K562 (cell line): Measurements from ENCODE around the gene VIT. TPM values are rescaled to one million over a fixed set of nuclear protein-coding genes. Genes with fewer than 3 reads are reported as not detected.

ENCODE experiments used
- ATAC-seq: fragments of 200-7000 bp; cut with Tn5 transposase; 3 replicates; pipeline ENCODE4 v1.9.1; 2020; ENCODE audit warnings: moderate library complexity
- BruUV-seq: library from RNA; stranded (reverse); fragments of 400-500 nt; replicated peaks from 2 replicates; lab custom pipeline; 2021; lab: Mats Ljungman, UMichigan
- CTCF ChIA-PET: fragments of 300-600 bp; formaldehyde crosslinking; extraction: SDS; loops from one replicate; lab custom pipeline; 2021; ENCODE audit warnings: low intra/inter-chr PET ratio; lab: Yijun Ruan, JAX
- POLR2A ChIA-PET: fragments of 300-600, 350-650 bp; sonication (Branson Sonifier 250); formaldehyde crosslinking; extraction: SDS; loops from one replicate; lab custom pipeline; 2021; ENCODE audit warnings: antibody characterized with exemption, inconsistent platforms; lab: Yijun Ruan, JAX
- DNase-seq, 4 experiments: peaks; one replicate each; pipeline versions ENCODE4 v3.0.0 to v3.0.0-alpha.2; 2011 to 2018; ENCODE audit warnings: low spot score in 3 of 4, mixed read lengths in 3 of 4; ENCODE audit errors: extremely low read depth in 1 of 4
- FAIRE-seq: peaks from 2 replicates; lab custom pipeline; 2011; peaks lifted over from hg19 to GRCh38; lab: Jason Lieb, UNC
- H2AFZ ChIP-seq: 2 replicates; pipeline ENCODE4 v1.6.0; 2011; ENCODE audit warnings: low read depth, low read length, control low read depth, inconsistent platforms
- H3K27ac ChIP-seq: fragments of 200-600 bp; 3 replicates; pipeline ENCODE4 v1.8.0; 2011; ENCODE audit warnings: low read depth, mild to moderate bottlenecking, control low read depth, inconsistent platforms, low read length, moderate library complexity, mixed read lengths; ENCODE audit errors: extremely low read depth
- H3K27me3 ChIP-seq, 2 experiments: fragments of 300-600 bp in 1 of 2; 2 replicates in 1 of 2; 3 replicates in 1 of 2; pipeline versions ENCODE4 v1.6.0 to v1.8.0; 2011; ENCODE audit warnings: inconsistent platforms in 2 of 2, low read length in 2 of 2, mild to moderate bottlenecking in 1 of 2, mixed read lengths in 1 of 2, moderate library complexity in 1 of 2; ENCODE audit not compliant: control insufficient read depth in 2 of 2, insufficient read depth in 2 of 2
- H3K36me3 ChIP-seq: fragments of 300-600 bp; 3 replicates; pipeline ENCODE4 v1.8.0; 2011; ENCODE audit warnings: mild to moderate bottlenecking, low read length, inconsistent platforms; ENCODE audit not compliant: control insufficient read depth, insufficient read depth
- H3K4me1 ChIP-seq, 2 experiments: fragments of 200-600 bp in 1 of 2; replicated peaks in 1 of 2; 2 replicates in 1 of 2; 3 replicates in 1 of 2; pipeline versions ENCODE4 v1.5.1 to v1.8.0; 2011; ENCODE audit warnings: inconsistent platforms in 2 of 2, low read length in 2 of 2, mild to moderate bottlenecking in 1 of 2, mixed read lengths in 1 of 2, moderate library complexity in 1 of 2; ENCODE audit not compliant: control insufficient read depth in 2 of 2, insufficient read depth in 2 of 2
- H3K4me2 ChIP-seq: 2 replicates; pipeline ENCODE4 v1.6.1; 2011; ENCODE audit warnings: low read length, control low read depth, inconsistent platforms, mixed read lengths; ENCODE audit not compliant: insufficient read depth
- H3K4me3 ChIP-seq: fragments of 200-600 bp; sonication (generic), shearing (Covaris generic); 2 replicates; pipeline ENCODE4 v1.5.1; 2016; ENCODE audit warnings: control low read depth, inconsistent platforms
- H3K79me2 ChIP-seq: fragments of 200-600 bp; 3 replicates; pipeline ENCODE4 v1.8.0; 2011; ENCODE audit warnings: low read length, inconsistent platforms; ENCODE audit not compliant: control insufficient read depth, insufficient read depth
- H3K9ac ChIP-seq, 2 experiments: 2 replicates each; pipeline versions ENCODE4 v1.6.0 to v1.6.1; 2011; ENCODE audit warnings: low read depth in 2 of 2, low read length in 2 of 2, control low read depth in 1 of 2, inconsistent platforms in 1 of 2, mild to moderate bottlenecking in 1 of 2, mixed read lengths in 1 of 2; ENCODE audit not compliant: insufficient read depth in 1 of 2
- H3K9me1 ChIP-seq: one replicate; pipeline ENCODE4 v1.6.0; 2011; ENCODE audit warnings: inconsistent platforms, mild to moderate bottlenecking, low read length, moderate library complexity; ENCODE audit not compliant: control insufficient read depth, insufficient read depth
- H3K9me3 ChIP-seq: replicated peaks from 2 replicates; pipeline ENCODE4 v1.5.1; 2011; ENCODE audit warnings: low read depth, low read length, inconsistent platforms; ENCODE audit not compliant: control insufficient read depth, insufficient read depth
- H4K20me1 ChIP-seq: replicated peaks from 2 replicates; pipeline ENCODE4 v1.6.1; 2011; ENCODE audit warnings: low read length, inconsistent platforms, mixed read lengths; ENCODE audit not compliant: control insufficient read depth, insufficient read depth
- CCAR2 ChIP-seq: fragments of 200-400 bp; formaldehyde crosslinking; IDR thresholded peaks from 2 replicates; pipeline ENCODE4 v1.6.1; 2017; ENCODE audit warnings: mild to moderate bottlenecking, low read depth, low read length
- EWSR1 ChIP-seq: fragments of 450-650 bp; IDR thresholded peaks from 2 replicates; pipeline ENCODE4 v1.6.1; 2018; ENCODE audit warnings: borderline replicate concordance, mild to moderate bottlenecking, low read depth, moderate library complexity; ENCODE audit not compliant: partially characterized antibody
- NCOA1 ChIP-seq: fragments of 450-650 bp; IDR thresholded peaks from 2 replicates; pipeline ENCODE4 v1.6.1; 2016; ENCODE audit warnings: low read depth
- SMARCA4 ChIP-seq: fragments of 450-650 bp; IDR thresholded peaks from 2 replicates; pipeline ENCODE4 v1.6.1; 2016
- in situ Hi-C: fragments of 300-500 bp; cut with MboI; formaldehyde crosslinking; loops from 4 replicates; pipeline ENCODE4 v1.15.0; 2018; ENCODE audit warnings: inconsistent platforms, mixed read lengths
- intact Hi-C: fragments of 100-400 bp; cut with micrococcal nuclease; formaldehyde crosslinking; loops from 2 replicates; pipeline ENCODE4 v1.14.2; 2022
- polyA plus RNA-seq, 8 experiments: library from polyadenylated mRNA; depleted of rRNA in 4 of 8; stranded (reverse) in 5 of 8; unstranded in 3 of 8; fragments of >200 nt; fragmentation: Nextera tagmentation in 2 of 8; fragmentation: Illumina TruSeq in 1 of 8; extraction: Ambion mirVana in 2 of 8; extraction: Trizol in 1 of 8; gene quantifications; 2 replicates each; pipeline versions ENCODE4 v1.2.1 to v1.2.3, GENCODE V29; 2011 to 2014; ENCODE audit warnings: inconsistent platforms in 1 of 8, missing spikeins in 1 of 8
- total RNA-seq, 7 experiments: library from RNA; depleted of rRNA in 6 of 7; stranded (reverse); fragments of >200 nt in 6 of 7; fragmentation: Illumina TruSeq in 2 of 7; extraction: Trizol in 2 of 7; gene quantifications; 2 replicates each; pipeline versions ENCODE4 v1.2.1 to v1.2.3, GENCODE V29; 2011 to 2021; ENCODE audit warnings: low replicate concordance in 1 of 7
- TF ChIP-seq, protein P1 (sequence below): sonication (generic); formaldehyde crosslinking; IDR thresholded peaks from 2 replicates; pipeline ENCODE4 v1.8.0; 2023; ENCODE audit warnings: missing genetic modification reagents, mild to moderate bottlenecking, borderline replicate concordance

VIT gene
- total and polyA plus RNA-seq, 9 of the 15 experiments (the other 6 are each of a cell fraction or from before 2014, with no cell fraction given): not detected

DNA sequence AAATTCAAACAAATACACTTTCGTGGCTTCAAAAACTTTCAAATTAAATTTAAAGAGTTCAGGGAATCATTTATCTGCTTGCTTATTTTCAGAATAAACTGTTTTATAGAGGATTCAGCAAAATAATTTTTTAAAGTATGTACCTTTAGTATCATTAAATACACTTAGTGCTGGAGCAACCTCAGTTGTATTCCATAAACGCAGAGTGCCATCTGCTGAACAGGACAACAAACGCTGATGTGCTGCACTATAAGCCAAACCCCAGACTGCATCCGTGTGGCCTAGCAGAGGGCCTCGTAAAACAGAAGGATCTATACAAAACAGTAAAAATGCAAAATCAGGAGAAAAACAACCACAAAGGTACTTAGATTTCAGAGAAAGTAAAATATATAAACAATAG is 161.2 kb downstream of the VIT start (continued):
- TF ChIP-seq CCAR2: no peak

DNA sequence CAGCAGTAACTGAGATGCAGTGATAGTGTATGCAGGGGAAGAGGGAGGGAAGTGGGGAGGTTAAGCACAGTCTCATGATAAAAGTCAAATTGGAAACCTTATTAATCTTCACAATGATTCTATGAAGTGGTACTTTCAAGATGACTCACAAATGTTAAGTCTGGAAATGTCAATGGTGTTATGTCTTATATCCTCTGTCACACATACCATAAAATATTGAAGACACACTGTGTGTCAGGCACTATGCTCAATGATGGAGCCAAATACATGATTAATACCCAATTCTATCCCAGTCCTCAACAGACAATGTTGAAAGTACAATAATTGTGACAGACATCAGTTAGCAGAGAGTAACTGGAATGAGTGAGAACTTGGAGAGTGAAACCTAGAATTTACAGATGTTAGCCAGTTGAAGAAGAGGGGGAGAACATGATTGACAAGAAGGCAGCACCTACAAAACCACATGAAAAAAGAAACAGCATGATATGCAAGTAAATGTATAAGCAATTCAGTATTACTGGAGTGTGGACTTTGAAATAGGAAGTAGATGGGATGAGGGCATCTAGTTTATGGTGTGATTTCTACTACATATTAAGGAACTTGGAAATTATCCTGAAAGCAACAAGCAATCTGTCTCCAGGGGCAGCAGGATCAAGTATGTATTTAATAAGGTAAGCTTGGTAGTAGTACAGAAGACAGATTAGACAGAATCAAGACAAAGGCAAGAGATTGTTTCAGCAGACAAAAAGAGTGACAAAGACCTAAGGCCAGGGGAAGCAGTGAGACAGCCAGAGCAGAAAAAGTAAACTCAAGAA is 162.3 kb downstream of the VIT start:
- H4K20me1 ChIP-seq: no peaks in the 10 kb centered on the region
- ATAC-seq (no peak), FAIRE-seq (no peak), DNase-seq (no peak)
- no peaks in the 10 kb centered on the region for H3K27me3 ChIP-seq
- H3K9me1 ChIP-seq: no peaks in the 10 kb centered on the region
- H3K4me2 ChIP-seq: no peak overlapping the region
- H3K9me3 ChIP-seq: no peaks in the 10 kb centered on the region
- H3K79me2 ChIP-seq: no peaks in the 10 kb centered on the region
- ChIA-PET CTCF (no interaction called here), POLR2A (no interaction called here)
- H3K4me1 ChIP-seq: no peaks in the 10 kb centered on the region
- no peak for TF ChIP-seq NCOA1
- TF ChIP-seq SMARCA4: no peak
- TF ChIP-seq, protein P1, sequence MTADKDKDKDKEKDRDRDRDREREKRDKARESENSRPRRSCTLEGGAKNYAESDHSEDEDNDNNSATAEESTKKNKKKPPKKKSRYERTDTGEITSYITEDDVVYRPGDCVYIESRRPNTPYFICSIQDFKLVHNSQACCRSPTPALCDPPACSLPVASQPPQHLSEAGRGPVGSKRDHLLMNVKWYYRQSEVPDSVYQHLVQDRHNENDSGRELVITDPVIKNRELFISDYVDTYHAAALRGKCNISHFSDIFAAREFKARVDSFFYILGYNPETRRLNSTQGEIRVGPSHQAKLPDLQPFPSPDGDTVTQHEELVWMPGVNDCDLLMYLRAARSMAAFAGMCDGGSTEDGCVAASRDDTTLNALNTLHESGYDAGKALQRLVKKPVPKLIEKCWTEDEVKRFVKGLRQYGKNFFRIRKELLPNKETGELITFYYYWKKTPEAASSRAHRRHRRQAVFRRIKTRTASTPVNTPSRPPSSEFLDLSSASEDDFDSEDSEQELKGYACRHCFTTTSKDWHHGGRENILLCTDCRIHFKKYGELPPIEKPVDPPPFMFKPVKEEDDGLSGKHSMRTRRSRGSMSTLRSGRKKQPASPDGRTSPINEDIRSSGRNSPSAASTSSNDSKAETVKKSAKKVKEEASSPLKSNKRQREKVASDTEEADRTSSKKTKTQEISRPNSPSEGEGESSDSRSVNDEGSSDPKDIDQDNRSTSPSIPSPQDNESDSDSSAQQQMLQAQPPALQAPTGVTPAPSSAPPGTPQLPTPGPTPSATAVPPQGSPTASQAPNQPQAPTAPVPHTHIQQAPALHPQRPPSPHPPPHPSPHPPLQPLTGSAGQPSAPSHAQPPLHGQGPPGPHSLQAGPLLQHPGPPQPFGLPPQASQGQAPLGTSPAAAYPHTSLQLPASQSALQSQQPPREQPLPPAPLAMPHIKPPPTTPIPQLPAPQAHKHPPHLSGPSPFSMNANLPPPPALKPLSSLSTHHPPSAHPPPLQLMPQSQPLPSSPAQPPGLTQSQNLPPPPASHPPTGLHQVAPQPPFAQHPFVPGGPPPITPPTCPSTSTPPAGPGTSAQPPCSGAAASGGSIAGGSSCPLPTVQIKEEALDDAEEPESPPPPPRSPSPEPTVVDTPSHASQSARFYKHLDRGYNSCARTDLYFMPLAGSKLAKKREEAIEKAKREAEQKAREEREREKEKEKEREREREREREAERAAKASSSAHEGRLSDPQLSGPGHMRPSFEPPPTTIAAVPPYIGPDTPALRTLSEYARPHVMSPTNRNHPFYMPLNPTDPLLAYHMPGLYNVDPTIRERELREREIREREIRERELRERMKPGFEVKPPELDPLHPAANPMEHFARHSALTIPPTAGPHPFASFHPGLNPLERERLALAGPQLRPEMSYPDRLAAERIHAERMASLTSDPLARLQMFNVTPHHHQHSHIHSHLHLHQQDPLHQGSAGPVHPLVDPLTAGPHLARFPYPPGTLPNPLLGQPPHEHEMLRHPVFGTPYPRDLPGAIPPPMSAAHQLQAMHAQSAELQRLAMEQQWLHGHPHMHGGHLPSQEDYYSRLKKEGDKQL (CRISPR knock-in tag): no peak
- no peak for TF ChIP-seq EWSR1
- no peak overlapping the region for H2AFZ ChIP-seq
- no TSS peak for BruUV-seq
- H3K9ac ChIP-seq: no peak overlapping the region
- no peak overlapping the region for H3K4me3 ChIP-seq
- intact Hi-C loops (no loop called here), in situ Hi-C loops (no loop called here)
- H3K27ac ChIP-seq: no peak overlapping the region
- H3K36me3 ChIP-seq: peaks cover 24% of the 10 kb centered on the region; the same call in 2 of the 3 replicates
